ENCODE data around the gene TMEM8B. TPM values are rescaled to one million over a fixed set of nuclear protein-coding genes. Genes with fewer than 3 reads are reported as not detected.

The TMEM8B gene
- total and polyA plus RNA-seq, 9 of the 15 experiments (the other 6 are each of a cell fraction or from before 2014, with no cell fraction given): 0.01 to 2.2 (median 1.1) TPM

DNA sequence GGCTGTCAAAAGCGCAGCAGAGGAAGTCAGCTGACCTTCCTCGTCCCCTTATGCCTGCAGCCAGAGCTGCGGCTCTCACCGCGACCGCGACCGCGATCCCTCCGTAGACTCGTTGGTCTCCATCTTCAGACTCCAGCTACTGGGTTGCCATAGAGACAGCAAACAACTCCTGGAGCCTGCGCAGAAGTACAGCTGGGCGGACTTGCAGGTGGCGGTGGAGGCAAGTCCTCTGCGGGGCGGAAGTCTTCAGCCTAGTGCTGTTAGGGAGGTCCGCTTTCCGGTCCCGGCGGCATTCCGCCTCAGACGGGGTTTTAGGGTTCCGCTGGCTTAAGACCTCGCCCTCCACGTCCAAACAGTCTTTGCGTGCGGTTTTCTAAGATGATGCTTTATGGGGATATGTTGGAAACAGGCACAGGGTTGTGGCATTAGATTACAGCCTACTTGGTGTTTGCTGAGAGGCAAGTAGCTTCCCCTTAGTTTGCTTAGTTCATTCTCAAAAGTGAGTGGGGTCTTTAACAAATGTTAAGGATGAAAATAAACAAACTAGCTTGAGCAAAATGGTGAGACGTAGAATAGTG lies 16.9 kb upstream of the TMEM8B start, which contains the start of gene SPAG8 (continued):
- TF ChIP-seq, protein P1, sequence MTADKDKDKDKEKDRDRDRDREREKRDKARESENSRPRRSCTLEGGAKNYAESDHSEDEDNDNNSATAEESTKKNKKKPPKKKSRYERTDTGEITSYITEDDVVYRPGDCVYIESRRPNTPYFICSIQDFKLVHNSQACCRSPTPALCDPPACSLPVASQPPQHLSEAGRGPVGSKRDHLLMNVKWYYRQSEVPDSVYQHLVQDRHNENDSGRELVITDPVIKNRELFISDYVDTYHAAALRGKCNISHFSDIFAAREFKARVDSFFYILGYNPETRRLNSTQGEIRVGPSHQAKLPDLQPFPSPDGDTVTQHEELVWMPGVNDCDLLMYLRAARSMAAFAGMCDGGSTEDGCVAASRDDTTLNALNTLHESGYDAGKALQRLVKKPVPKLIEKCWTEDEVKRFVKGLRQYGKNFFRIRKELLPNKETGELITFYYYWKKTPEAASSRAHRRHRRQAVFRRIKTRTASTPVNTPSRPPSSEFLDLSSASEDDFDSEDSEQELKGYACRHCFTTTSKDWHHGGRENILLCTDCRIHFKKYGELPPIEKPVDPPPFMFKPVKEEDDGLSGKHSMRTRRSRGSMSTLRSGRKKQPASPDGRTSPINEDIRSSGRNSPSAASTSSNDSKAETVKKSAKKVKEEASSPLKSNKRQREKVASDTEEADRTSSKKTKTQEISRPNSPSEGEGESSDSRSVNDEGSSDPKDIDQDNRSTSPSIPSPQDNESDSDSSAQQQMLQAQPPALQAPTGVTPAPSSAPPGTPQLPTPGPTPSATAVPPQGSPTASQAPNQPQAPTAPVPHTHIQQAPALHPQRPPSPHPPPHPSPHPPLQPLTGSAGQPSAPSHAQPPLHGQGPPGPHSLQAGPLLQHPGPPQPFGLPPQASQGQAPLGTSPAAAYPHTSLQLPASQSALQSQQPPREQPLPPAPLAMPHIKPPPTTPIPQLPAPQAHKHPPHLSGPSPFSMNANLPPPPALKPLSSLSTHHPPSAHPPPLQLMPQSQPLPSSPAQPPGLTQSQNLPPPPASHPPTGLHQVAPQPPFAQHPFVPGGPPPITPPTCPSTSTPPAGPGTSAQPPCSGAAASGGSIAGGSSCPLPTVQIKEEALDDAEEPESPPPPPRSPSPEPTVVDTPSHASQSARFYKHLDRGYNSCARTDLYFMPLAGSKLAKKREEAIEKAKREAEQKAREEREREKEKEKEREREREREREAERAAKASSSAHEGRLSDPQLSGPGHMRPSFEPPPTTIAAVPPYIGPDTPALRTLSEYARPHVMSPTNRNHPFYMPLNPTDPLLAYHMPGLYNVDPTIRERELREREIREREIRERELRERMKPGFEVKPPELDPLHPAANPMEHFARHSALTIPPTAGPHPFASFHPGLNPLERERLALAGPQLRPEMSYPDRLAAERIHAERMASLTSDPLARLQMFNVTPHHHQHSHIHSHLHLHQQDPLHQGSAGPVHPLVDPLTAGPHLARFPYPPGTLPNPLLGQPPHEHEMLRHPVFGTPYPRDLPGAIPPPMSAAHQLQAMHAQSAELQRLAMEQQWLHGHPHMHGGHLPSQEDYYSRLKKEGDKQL (CRISPR knock-in tag; IDR thresholded peaks at IDR 0.05; ENCODE audit: borderline replicate concordance): no peak
- TF ChIP-seq, protein P2, sequence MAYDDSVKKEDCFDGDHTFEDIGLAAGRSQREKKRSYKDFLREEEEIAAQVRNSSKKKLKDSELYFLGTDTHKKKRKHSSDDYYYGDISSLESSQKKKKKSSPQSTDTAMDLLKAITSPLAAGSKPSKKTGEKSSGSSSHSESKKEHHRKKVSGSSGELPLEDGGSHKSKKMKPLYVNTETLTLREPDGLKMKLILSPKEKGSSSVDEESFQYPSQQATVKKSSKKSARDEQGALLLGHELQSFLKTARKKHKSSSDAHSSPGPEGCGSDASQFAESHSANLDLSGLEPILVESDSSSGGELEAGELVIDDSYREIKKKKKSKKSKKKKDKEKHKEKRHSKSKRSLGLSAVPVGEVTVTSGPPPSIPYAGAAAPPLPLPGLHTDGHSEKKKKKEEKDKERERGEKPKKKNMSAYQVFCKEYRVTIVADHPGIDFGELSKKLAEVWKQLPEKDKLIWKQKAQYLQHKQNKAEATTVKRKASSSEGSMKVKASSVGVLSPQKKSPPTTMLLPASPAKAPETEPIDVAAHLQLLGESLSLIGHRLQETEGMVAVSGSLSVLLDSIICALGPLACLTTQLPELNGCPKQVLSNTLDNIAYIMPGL (CRISPR knock-in tag; IDR thresholded peaks at IDR 0.05): no peak
- TF ChIP-seq, protein P3, sequence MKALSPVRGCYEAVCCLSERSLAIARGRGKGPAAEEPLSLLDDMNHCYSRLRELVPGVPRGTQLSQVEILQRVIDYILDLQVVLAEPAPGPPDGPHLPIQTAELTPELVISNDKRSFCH (CRISPR knock-in tag; IDR thresholded peaks at IDR 0.05): no peak
- TF ChIP-seq, protein P3 (tag; IDR thresholded peaks at IDR 0.05): no peak
- TF ChIP-seq CCNT2 (IDR thresholded peaks at IDR 0.05; ENCODE audit: borderline replicate concordance, extremely low read depth, insufficient read length, low read depth, low read length): no peak
- TF ChIP-seq, protein P4, sequence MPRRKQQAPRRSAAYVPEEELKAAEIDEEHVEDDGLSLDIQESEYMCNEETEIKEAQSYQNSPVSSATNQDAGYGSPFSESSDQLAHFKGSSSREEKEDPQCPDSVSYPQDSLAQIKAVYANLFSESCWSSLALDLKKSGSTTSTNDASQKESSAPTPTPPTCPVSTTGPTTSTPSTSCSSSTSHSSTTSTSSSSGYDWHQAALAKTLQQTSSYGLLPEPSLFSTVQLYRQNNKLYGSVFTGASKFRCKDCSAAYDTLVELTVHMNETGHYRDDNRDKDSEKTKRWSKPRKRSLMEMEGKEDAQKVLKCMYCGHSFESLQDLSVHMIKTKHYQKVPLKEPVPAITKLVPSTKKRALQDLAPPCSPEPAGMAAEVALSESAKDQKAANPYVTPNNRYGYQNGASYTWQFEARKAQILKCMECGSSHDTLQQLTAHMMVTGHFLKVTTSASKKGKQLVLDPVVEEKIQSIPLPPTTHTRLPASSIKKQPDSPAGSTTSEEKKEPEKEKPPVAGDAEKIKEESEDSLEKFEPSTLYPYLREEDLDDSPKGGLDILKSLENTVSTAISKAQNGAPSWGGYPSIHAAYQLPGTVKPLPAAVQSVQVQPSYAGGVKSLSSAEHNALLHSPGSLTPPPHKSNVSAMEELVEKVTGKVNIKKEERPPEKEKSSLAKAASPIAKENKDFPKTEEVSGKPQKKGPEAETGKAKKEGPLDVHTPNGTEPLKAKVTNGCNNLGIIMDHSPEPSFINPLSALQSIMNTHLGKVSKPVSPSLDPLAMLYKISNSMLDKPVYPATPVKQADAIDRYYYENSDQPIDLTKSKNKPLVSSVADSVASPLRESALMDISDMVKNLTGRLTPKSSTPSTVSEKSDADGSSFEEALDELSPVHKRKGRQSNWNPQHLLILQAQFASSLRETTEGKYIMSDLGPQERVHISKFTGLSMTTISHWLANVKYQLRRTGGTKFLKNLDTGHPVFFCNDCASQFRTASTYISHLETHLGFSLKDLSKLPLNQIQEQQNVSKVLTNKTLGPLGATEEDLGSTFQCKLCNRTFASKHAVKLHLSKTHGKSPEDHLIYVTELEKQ (CRISPR knock-in tag; IDR thresholded peaks at IDR 0.05): no peak
- peak; percentile 41 for TF ChIP-seq RBFOX2 (IDR thresholded peaks at IDR 0.05; ENCODE audit: low read depth, low read length)
- TF ChIP-seq, protein P5, sequence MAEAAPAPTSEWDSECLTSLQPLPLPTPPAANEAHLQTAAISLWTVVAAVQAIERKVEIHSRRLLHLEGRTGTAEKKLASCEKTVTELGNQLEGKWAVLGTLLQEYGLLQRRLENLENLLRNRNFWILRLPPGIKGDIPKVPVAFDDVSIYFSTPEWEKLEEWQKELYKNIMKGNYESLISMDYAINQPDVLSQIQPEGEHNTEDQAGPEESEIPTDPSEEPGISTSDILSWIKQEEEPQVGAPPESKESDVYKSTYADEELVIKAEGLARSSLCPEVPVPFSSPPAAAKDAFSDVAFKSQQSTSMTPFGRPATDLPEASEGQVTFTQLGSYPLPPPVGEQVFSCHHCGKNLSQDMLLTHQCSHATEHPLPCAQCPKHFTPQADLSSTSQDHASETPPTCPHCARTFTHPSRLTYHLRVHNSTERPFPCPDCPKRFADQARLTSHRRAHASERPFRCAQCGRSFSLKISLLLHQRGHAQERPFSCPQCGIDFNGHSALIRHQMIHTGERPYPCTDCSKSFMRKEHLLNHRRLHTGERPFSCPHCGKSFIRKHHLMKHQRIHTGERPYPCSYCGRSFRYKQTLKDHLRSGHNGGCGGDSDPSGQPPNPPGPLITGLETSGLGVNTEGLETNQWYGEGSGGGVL (CRISPR knock-in tag; IDR thresholded peaks at IDR 0.05): no peak
- TF ChIP-seq KDM4B (IDR thresholded peaks at IDR 0.05; ENCODE audit: borderline replicate concordance in 2 of 2, low read depth in 1 of 2): peak in 1 of 2 experiments; percentile 93; a peak in 1 of 4 replicates
- TF ChIP-seq HMG20B (CRISPR knock-in tag; IDR thresholded peaks at IDR 0.05): no peak
- no peak; the same call in 1 of the 2 replicates for TF ChIP-seq TEAD2 (tag; IDR thresholded peaks at IDR 0.05)
- TF ChIP-seq MXI1 (IDR thresholded peaks at IDR 0.05; ENCODE audit: low read depth, low read length): peak; percentile 69; the same call in 1 of the 2 replicates
